Ovary (tissue), 3 donors: Measurements from ENCODE around the gene FTCDNL1.

Experiments used
- POLR2A ChIP-seq: fragments of 450-650 bp; IDR thresholded peaks from one replicate; pipeline ENCODE4 v1.6.1; 2017; ENCODE audit warnings: antibody characterized with exemption, mild to moderate bottlenecking, moderate library complexity
- TF ChIP-seq, protein P1 (sequence below), 3 donors: fragments of 450-650 bp in 2 of 3; fragments of 200-600 bp in 1 of 3; IDR thresholded peaks; one replicate each; pipeline versions ENCODE4 v1.5.1 to v1.8.0; 2016 to 2022; ENCODE audit warnings: antibody characterized with exemption in 3 of 3, mild to moderate bottlenecking in 1 of 3
- donor health status: DM: no; HTN: no; CAD: no.

DNA sequence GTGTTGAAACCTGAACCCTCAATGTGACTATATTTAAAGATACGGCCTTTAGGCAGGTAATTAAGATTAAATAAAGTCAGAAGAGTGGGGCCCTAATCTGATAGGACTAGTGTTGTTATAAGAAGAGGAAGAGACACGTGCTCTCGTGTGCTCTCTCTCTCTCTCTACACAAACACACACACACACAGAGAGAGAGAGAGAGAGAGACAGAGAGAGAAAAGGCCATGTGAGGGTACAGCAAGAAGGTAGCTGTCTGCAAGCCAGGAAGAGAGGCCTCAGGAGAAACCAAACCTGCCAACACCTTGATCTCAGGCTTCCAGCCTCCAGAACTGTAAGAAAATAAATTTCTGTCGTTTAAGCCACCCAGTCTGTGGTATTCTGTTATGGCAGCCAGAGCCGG lies 106.7 kb downstream of the FTCDNL1 start:
- TF ChIP-seq, protein P1, sequence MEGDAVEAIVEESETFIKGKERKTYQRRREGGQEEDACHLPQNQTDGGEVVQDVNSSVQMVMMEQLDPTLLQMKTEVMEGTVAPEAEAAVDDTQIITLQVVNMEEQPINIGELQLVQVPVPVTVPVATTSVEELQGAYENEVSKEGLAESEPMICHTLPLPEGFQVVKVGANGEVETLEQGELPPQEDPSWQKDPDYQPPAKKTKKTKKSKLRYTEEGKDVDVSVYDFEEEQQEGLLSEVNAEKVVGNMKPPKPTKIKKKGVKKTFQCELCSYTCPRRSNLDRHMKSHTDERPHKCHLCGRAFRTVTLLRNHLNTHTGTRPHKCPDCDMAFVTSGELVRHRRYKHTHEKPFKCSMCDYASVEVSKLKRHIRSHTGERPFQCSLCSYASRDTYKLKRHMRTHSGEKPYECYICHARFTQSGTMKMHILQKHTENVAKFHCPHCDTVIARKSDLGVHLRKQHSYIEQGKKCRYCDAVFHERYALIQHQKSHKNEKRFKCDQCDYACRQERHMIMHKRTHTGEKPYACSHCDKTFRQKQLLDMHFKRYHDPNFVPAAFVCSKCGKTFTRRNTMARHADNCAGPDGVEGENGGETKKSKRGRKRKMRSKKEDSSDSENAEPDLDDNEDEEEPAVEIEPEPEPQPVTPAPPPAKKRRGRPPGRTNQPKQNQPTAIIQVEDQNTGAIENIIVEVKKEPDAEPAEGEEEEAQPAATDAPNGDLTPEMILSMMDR (IDR thresholded peaks at IDR 0.05) = no peak
- TF ChIP-seq POLR2A = no peak
